Gastrocnemius medialis (tissue), 4 donors: ENCODE measurements around the gene SS18L1.

Source experiments
- POLR2A ChIP-seq, 2 donors: fragments of 450-650 bp; IDR thresholded peaks; one replicate each; pipeline ENCODE4 v1.6.1; 2017; ENCODE audit warnings: antibody characterized with exemption in 2 of 2, mild to moderate bottlenecking in 2 of 2, moderate library complexity in 2 of 2
- TF ChIP-seq, protein P1 (sequence below), 5 experiments: fragments of 450-650 bp in 3 of 5; fragments of 200-600 bp in 2 of 5; sonication (generic) in 2 of 5; IDR thresholded peaks in 4 of 5; conservative IDR thresholded peaks in 1 of 5; 1 replicate in 4 of 5; 2 replicates in 1 of 5; pipeline ENCODE4 v1.5.1; 2016 to 2019; ENCODE audit warnings: antibody characterized with exemption in 5 of 5, mild to moderate bottlenecking in 3 of 5, moderate library complexity in 3 of 5

GRCh38 chr20:62215991-62216635, 72.5 kb downstream of the SS18L1 start:
- TF ChIP-seq, protein P1, sequence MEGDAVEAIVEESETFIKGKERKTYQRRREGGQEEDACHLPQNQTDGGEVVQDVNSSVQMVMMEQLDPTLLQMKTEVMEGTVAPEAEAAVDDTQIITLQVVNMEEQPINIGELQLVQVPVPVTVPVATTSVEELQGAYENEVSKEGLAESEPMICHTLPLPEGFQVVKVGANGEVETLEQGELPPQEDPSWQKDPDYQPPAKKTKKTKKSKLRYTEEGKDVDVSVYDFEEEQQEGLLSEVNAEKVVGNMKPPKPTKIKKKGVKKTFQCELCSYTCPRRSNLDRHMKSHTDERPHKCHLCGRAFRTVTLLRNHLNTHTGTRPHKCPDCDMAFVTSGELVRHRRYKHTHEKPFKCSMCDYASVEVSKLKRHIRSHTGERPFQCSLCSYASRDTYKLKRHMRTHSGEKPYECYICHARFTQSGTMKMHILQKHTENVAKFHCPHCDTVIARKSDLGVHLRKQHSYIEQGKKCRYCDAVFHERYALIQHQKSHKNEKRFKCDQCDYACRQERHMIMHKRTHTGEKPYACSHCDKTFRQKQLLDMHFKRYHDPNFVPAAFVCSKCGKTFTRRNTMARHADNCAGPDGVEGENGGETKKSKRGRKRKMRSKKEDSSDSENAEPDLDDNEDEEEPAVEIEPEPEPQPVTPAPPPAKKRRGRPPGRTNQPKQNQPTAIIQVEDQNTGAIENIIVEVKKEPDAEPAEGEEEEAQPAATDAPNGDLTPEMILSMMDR (IDR thresholded peaks at IDR 0.05 in 4 of 5, conservative IDR thresholded peaks at IDR 0.05 in 1 of 5) = no peak
- TF ChIP-seq POLR2A (IDR thresholded peaks at IDR 0.05) = no peak
